Ovary (tissue), 3 donors: Measurements from ENCODE around the gene SIDT1.

Experiments used
- CTCF ChIP-seq, 3 donors: fragments of 450-650 bp in 2 of 3; fragments of 200-600 bp in 1 of 3; IDR thresholded peaks; one replicate each; pipeline versions ENCODE4 v1.5.1 to v1.8.0; 2016 to 2022; ENCODE audit warnings: antibody characterized with exemption in 3 of 3, mild to moderate bottlenecking in 1 of 3
- POLR2A ChIP-seq: fragments of 450-650 bp; IDR thresholded peaks from one replicate; pipeline ENCODE4 v1.6.1; 2017; ENCODE audit warnings: antibody characterized with exemption, mild to moderate bottlenecking, moderate library complexity
- donor health status: DM: no; HTN: no; CAD: no.

GRCh38 chr3:113501597-113501996, 30.8 kb upstream of the SIDT1 start:
- TF ChIP-seq CTCF (IDR thresholded peaks at IDR 0.05): no peak
- no peak for TF ChIP-seq POLR2A
